ENCODE measurements around the gene GPR183.

GRCh38 chr13:99322297-99323103 is 15.3 kb upstream of the GPR183 start:
- TF ChIP-seq CTCF (IDR thresholded peaks at IDR 0.05) (no peak), POLR2A (IDR thresholded peaks at IDR 0.05; ENCODE audit: low read depth) (no peak), POLR2AphosphoS5 (IDR thresholded peaks at IDR 0.05) (no peak)
